SK-N-SH (cell line): ENCODE results near the gene SNCAIP. TPM values are rescaled to one million over a fixed set of nuclear protein-coding genes. Genes with fewer than 3 reads are reported as not detected.

Experiments used
- CTCF ChIA-PET: fragments of 300-600, 350-600 bp; formaldehyde crosslinking; extraction: SDS; loops from one replicate; lab custom pipeline; 2021; lab: Yijun Ruan, JAX
- POLR2A ChIA-PET: fragments of 350-600 bp; sonication (Branson Sonifier 250); formaldehyde crosslinking; extraction: SDS; loops from one replicate; lab custom pipeline; 2020; ENCODE audit warnings: antibody characterized with exemption, inconsistent platforms; lab: Yijun Ruan, JAX
- DNase-seq: peaks from one replicate; pipeline ENCODE4 v3.0.0; 2012
- H2AFZ ChIP-seq: fragments of 200-600 bp; sonication (generic); 2 replicates; pipeline ENCODE4 v1.8.1; 2016; ENCODE audit warnings: antibody characterized with exemption, mild to moderate bottlenecking, low read depth
- H3F3A ChIP-seq: fragments of 200-600 bp; sonication (generic); replicated peaks from 2 replicates; pipeline ENCODE3; 2016; ENCODE audit warnings: antibody characterized with exemption, mild to moderate bottlenecking; ENCODE audit not compliant: insufficient read depth
- H3K27ac ChIP-seq, 2 experiments: fragments of 200-500 bp in 1 of 2; fragments of 200-600 bp in 1 of 2; sonication (Bioruptor generic) in 1 of 2; sonication (generic), shearing (Covaris generic) in 1 of 2; 2 replicates each; pipeline versions ENCODE4 v1.5.1 to v1.6.1; 2014 to 2016; ENCODE audit warnings: low read depth in 2 of 2, inconsistent platforms in 1 of 2, low read length in 1 of 2, mild to moderate bottlenecking in 1 of 2, mixed read lengths in 1 of 2
- H3K27me3 ChIP-seq: fragments of 200-600 bp; sonication (generic), shearing (Covaris generic); 2 replicates; pipeline ENCODE4 v1.6.1; 2016; ENCODE audit warnings: mixed run types; ENCODE audit not compliant: insufficient read depth
- H3K36me3 ChIP-seq, 2 experiments: fragments of 200-500 bp in 1 of 2; fragments of 200-600 bp in 1 of 2; sonication (Bioruptor generic) in 1 of 2; sonication (generic) in 1 of 2; replicated peaks in 1 of 2; 2 replicates each; pipeline versions ENCODE3 to v1.5.1; 2014 to 2016; ENCODE audit warnings: low read length in 1 of 2, mild to moderate bottlenecking in 1 of 2; ENCODE audit not compliant: insufficient read depth in 2 of 2, control insufficient read depth in 1 of 2
- H3K4me1 ChIP-seq, 2 experiments: fragments of 200-500 bp in 1 of 2; fragments of 200-600 bp in 1 of 2; sonication (Bioruptor generic) in 1 of 2; sonication (generic), shearing (Covaris generic) in 1 of 2; 2 replicates each; pipeline versions ENCODE4 v1.5.1 to v1.6.1; 2014 to 2016; ENCODE audit warnings: low read depth in 1 of 2, low read length in 1 of 2, mixed run types in 1 of 2; ENCODE audit not compliant: insufficient read depth in 2 of 2, control insufficient read depth in 1 of 2
- H3K4me2 ChIP-seq: fragments of 200-600 bp; sonication (generic), shearing (Covaris generic); 2 replicates; pipeline ENCODE4 v1.6.1; 2017; ENCODE audit warnings: mixed run types
- H3K4me3 ChIP-seq, 2 experiments: fragments of 200-500 bp in 1 of 2; fragments of 200-600 bp in 1 of 2; sonication (Bioruptor generic) in 1 of 2; sonication (generic), shearing (Covaris generic) in 1 of 2; 2 replicates each; pipeline versions ENCODE4 v1.5.1 to v1.8.1; 2014 to 2016; ENCODE audit warnings: low read depth in 2 of 2, inconsistent platforms in 1 of 2, low read length in 1 of 2, mild to moderate bottlenecking in 1 of 2, mixed read lengths in 1 of 2, moderate library complexity in 1 of 2
- H3K79me2 ChIP-seq: fragments of 200-600 bp; sonication (generic); 2 replicates; pipeline ENCODE4 v1.8.1; 2017; ENCODE audit warnings: mild to moderate bottlenecking; ENCODE audit not compliant: insufficient read depth
- H3K9ac ChIP-seq: fragments of 200-600 bp; sonication (generic); 2 replicates; pipeline ENCODE4 v1.6.1; 2017; ENCODE audit warnings: mixed run types
- H3K9me2 ChIP-seq: fragments of 200-600 bp; sonication (generic); 2 replicates; pipeline ENCODE4 v1.6.1; 2017; ENCODE audit warnings: mixed run types
- H3K9me3 ChIP-seq: fragments of 200-600 bp; sonication (generic); 2 replicates; pipeline ENCODE4 v1.6.1; 2017; ENCODE audit warnings: mixed run types, mild to moderate bottlenecking, moderate library complexity
- H4K20me1 ChIP-seq: fragments of 200-600 bp; sonication (generic); 2 replicates; pipeline ENCODE4 v1.6.1; 2017; ENCODE audit warnings: mild to moderate bottlenecking, mixed run types; ENCODE audit not compliant: insufficient read depth
- EP300 ChIP-seq, 2 experiments: IDR thresholded peaks; 2 replicates each; pipeline versions ENCODE4 v1.4.0 to v1.6.1; 2012; ENCODE audit warnings: borderline replicate concordance in 1 of 2, low read depth in 1 of 2, low read length in 1 of 2
- EZH2phosphoT487 ChIP-seq: fragments of 200-600 bp; sonication (generic); IDR thresholded peaks from 2 replicates; pipeline ENCODE4 v1.6.1; 2017; ENCODE audit warnings: low read depth, mixed run types, mild to moderate bottlenecking, antibody characterized with exemption, moderate library complexity, borderline replicate concordance
- GATA2 ChIP-seq: sonication (generic); formaldehyde crosslinking; IDR thresholded peaks from 2 replicates; pipeline ENCODE4 v1.5.0; 2020; ENCODE audit warnings: mild to moderate bottlenecking, missing genetic modification reagents
- MEF2A ChIP-seq: IDR thresholded peaks from 2 replicates; pipeline ENCODE4 v1.4.0; 2012; ENCODE audit warnings: low read depth, borderline replicate concordance
- NRF1 ChIP-seq: IDR thresholded peaks from 2 replicates; pipeline ENCODE4 v1.6.1; 2012; ENCODE audit warnings: low read depth, mild to moderate bottlenecking, low read length
- POLR2AphosphoS5 ChIP-seq: IDR thresholded peaks from 2 replicates; pipeline ENCODE4 v1.6.1; 2012; ENCODE audit warnings: low read depth, low read length
- REST ChIP-seq: IDR thresholded peaks from 2 replicates; pipeline ENCODE4 v1.6.1; 2012; ENCODE audit warnings: mild to moderate bottlenecking, low read depth, low read length, moderate library complexity
- SMC3 ChIP-seq: IDR thresholded peaks from 2 replicates; pipeline ENCODE4 v1.6.1; 2012; ENCODE audit warnings: low read depth, low read length, improper control_type of control experiment
- WGBS: methylation state at CpG from one replicate; pipeline ENCODE4 v1.1.6; 2017; ENCODE audit warnings: low lambda C conversion rate; 5-methylcytosine and 5-hydroxymethylcytosine counted together
- polyA plus RNA-seq, 3 experiments: library from polyadenylated mRNA; depleted of rRNA; stranded (reverse); fragments of >200 nt; gene quantifications; 2 replicates each; pipeline ENCODE4 v1.2.3, GENCODE V29; 2012
- TF ChIP-seq, protein P1 (sequence below): IDR thresholded peaks from 2 replicates; pipeline ENCODE4 v1.4.0; 2012; ENCODE audit warnings: low read depth, borderline replicate concordance

The SNCAIP gene
- polyA plus RNA-seq, 1 of the 3 experiments (the other 2 are of a cell fraction) = not detected

DNA sequence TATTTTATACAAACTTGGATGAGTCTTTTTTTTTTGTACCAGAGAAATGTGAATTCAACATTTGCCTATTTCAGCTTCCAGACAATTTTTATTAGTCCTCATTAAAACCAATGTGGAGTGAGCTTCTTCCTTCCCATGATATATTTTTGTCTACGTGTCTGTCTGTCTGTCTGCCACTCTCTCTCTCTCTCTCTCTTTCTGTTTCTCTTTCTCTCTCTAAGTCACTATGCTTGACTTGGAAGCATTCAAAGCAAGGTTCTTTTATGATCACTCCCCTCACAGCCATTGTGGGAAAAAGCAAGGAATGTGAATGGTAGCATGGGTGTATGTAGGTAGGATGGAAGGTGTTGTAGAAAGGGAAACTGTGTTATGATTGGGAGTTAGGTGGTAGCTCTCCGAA lies 80.2 kb downstream of the SNCAIP start (continued):
- TF ChIP-seq REST (no peak), POLR2AphosphoS5 (no peak)

DNA sequence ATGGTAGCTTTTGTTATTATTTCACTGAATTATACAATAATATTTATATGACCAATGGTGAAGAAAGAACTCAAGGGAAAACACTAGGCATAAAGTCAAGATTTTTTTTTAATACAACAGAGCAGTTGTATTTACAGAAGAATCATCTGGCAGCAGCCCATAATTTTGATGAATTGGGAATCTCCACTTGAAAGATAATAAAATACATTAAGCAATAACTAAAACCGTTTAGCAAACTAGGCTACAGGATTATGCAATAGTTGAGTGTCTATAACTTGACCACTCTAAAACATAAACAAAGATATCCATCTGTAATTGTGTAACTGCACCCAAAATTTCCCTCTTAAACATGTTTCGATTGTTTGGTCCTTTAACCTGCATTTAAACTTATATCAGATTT lies 80.8 kb downstream of the SNCAIP start:
- Histone ChIP-seq H3K4me2 (no peak overlapping the region), H2AFZ (no peak overlapping the region), H3K9ac (no peak overlapping the region), H3K9me2 (no peaks in the 10 kb centered on the region), H3K4me3 (no peak overlapping the region), H3K79me2 (no peaks in the 10 kb centered on the region), H3F3A (no peaks in the 10 kb centered on the region), H4K20me1 (no peaks in the 10 kb centered on the region), H3K36me3 (no peaks in the 10 kb centered on the region), H3K27me3 (no peaks in the 10 kb centered on the region), H3K27ac (no peak overlapping the region), H3K9me3 (no peaks in the 10 kb centered on the region), H3K4me1 (peaks cover 0 to 16% of the 10 kb centered on the region in 2 experiments; a peak in 2 of 4 replicates)
- WGBS = 9% methylated on average over 2 of the region's 2 CpGs
- TF ChIP-seq MEF2A (no peak), GATA2 (CRISPR knock-in tag) (no peak), SMC3 (no peak), EP300 (IDR thresholded peaks at IDR 0.05; ENCODE audit: borderline replicate concordance in 1 of 2, low read depth in 1 of 2, low read length in 1 of 2) (no peak)
- TF ChIP-seq, protein P1, sequence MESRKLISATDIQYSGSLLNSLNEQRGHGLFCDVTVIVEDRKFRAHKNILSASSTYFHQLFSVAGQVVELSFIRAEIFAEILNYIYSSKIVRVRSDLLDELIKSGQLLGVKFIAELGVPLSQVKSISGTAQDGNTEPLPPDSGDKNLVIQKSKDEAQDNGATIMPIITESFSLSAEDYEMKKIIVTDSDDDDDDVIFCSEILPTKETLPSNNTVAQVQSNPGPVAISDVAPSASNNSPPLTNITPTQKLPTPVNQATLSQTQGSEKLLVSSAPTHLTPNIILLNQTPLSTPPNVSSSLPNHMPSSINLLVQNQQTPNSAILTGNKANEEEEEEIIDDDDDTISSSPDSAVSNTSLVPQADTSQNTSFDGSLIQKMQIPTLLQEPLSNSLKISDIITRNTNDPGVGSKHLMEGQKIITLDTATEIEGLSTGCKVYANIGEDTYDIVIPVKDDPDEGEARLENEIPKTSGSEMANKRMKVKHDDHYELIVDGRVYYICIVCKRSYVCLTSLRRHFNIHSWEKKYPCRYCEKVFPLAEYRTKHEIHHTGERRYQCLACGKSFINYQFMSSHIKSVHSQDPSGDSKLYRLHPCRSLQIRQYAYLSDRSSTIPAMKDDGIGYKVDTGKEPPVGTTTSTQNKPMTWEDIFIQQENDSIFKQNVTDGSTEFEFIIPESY = no peak
- no peak for DNase-seq
- ChIA-PET CTCF (interaction anchor here (1.1 kb wide), 1 partner anchor 30 kb away, joined by 3 read pairs; no protein-coding TSS in a partner anchor), POLR2A (no interaction called here)

- no peak overlapping the region for H3K4me2 ChIP-seq
- WGBS = 51% methylated on average over 6 of the region's 6 CpGs
- TF ChIP-seq NRF1 = no peak
- no peak for TF ChIP-seq EZH2phosphoT487
- TF ChIP-seq, all 33 proteins: peak for 0
- no peak for DNase-seq
- no peak overlapping the region for H3K4me3 ChIP-seq
- H3K27ac ChIP-seq = no peak overlapping the region
- H3K36me3 ChIP-seq = no peaks in the 10 kb centered on the region
- no peaks in the 10 kb centered on the region for H3K9me2 ChIP-seq
- CTCF ChIA-PET = interaction anchor here (0.9 to 1.1 kb wide), 2 partner anchors 12 to 21 kb away, joined by 3 read pairs; no protein-coding TSS in a partner anchor
- no peak overlapping the region for H2AFZ ChIP-seq
- H3K4me1 ChIP-seq = peaks cover 0 to 6% of the 10 kb centered on the region in 2 experiments; a peak in 2 of 4 replicates
- no peaks in the 10 kb centered on the region for H3K27me3 ChIP-seq
- H3K9me3 ChIP-seq = no peaks in the 10 kb centered on the region
- no peak overlapping the region for H3K9ac ChIP-seq
- H3F3A ChIP-seq = no peaks in the 10 kb centered on the region
- no peaks in the 10 kb centered on the region for H4K20me1 ChIP-seq
- no peaks in the 10 kb centered on the region for H3K79me2 ChIP-seq
- POLR2A ChIA-PET = no interaction called here
Measured at GRCh38 chr5:122394284-122394930, 82.4 kb downstream of the SNCAIP start.
